ENCODE measurements around the gene SMCO1. TPM values are rescaled to one million over a fixed set of nuclear protein-coding genes. Genes with fewer than 3 reads are reported as not detected.

SMCO1 gene
- total and polyA plus RNA-seq, 2 experiments from 2014 or later: not detected

GRCh38 chr3:196463478-196463756, 51.7 kb downstream of the SMCO1 start:
- no peak overlapping the region for H3K4me3 Mint-ChIP-seq

More at GRCh38 chr3:196463478-196463756, 51.7 kb downstream of the SMCO1 start:
- Histone ChIP-seq H2AFZ (no peak overlapping the region), H3K9me2 (ENCODE audit: insufficient read depth) (no peaks in the 10 kb centered on the region; the same call in 1 of the 2 replicates), H3K79me2 (replicated peaks; ENCODE audit: insufficient read depth) (no peaks in the 10 kb centered on the region), H3K27ac (ENCODE audit: low read depth) (no peak overlapping the region), H3K4me3 (no peak overlapping the region), H3K4me1 (ENCODE audit: insufficient read depth) (no peaks in the 10 kb centered on the region), H4K20me1 (replicated peaks; ENCODE audit: insufficient read depth) (no peaks in the 10 kb centered on the region), H3F3A (replicated peaks; ENCODE audit: low read depth) (0 out of 2 replicates have a peak, but pooled peaks cover 3% of the 10 kb centered on the region), H3K27me3 (ENCODE audit: insufficient read depth) (no peaks in the 10 kb centered on the region), H3K36me3 (ENCODE audit: insufficient read depth) (no peaks in the 10 kb centered on the region), H3K4me2 (no peak overlapping the region)
- DNase-seq (ENCODE audit: low spot score): no peak
- no peaks in the 10 kb centered on the region for H3K4me1 Mint-ChIP-seq
- peaks cover 7% of the 10 kb centered on the region; the same call in 2 of the 3 replicates for H3K36me3 Mint-ChIP-seq (ENCODE audit: low read depth)
- TF ChIP-seq STAT1 (IDR thresholded peaks at IDR 0.05; ENCODE audit: unreplicated experiment) (no peak), ZNF331 (CRISPR knock-in tag; IDR thresholded peaks at IDR 0.05; ENCODE audit: low read depth) (no peak), ZNF462 (CRISPR knock-in tag; IDR thresholded peaks at IDR 0.05) (no peak), REST (IDR thresholded peaks at IDR 0.05; ENCODE audit: unreplicated experiment) (no peak), POLR2AphosphoS5 (IDR thresholded peaks at IDR 0.05; ENCODE audit: low read depth) (no peak), JUNB (IDR thresholded peaks at IDR 0.05; ENCODE audit: unreplicated experiment) (no peak), CREB1 (CRISPR knock-in tag; IDR thresholded peaks at IDR 0.05; ENCODE audit: low read depth) (no peak), NANOG (IDR thresholded peaks at IDR 0.05; ENCODE audit: borderline replicate concordance) (no peak), EZH2phosphoT487 (IDR thresholded peaks at IDR 0.05; ENCODE audit: unreplicated experiment) (no peak), ETS1 (IDR thresholded peaks at IDR 0.05) (no peak), CTCF (conservative IDR thresholded peaks at IDR 0.05; ENCODE audit: low read depth in 2 of 2) (no peak), EZH2 (IDR thresholded peaks at IDR 0.05; ENCODE audit: low read depth, unreplicated experiment) (no peak), ZNF114 (CRISPR knock-in tag; IDR thresholded peaks at IDR 0.05) (no peak)
- no peaks in the 10 kb centered on the region for H3K9me3 Mint-ChIP-seq
- peaks cover 7% of the 10 kb centered on the region for H3K27me3 Mint-ChIP-seq (ENCODE audit: insufficient read depth, low read depth, poor library complexity)
- no peak for ATAC-seq
- no peak overlapping the region for H3K27ac Mint-ChIP-seq

All from GM23338 (cell line).